HG03064 (cell line): ENCODE data around the gene RPL27.
"Not testable (repeated sequence)": the region's sequence is repeated elsewhere in the genome, so short reads cannot be mapped to it uniquely, and the experiment has no call there.

ENCODE experiments used
- ATAC-seq: cut with Tn5 transposase; IDR thresholded peaks from one replicate; pipeline ENCODE4 v1.9.1; 2021; ENCODE audit warnings: low read depth; ENCODE audit not compliant: unreplicated experiment

RPL27 gene

GRCh38 chr17:42992872-42993271 is 5.3 kb upstream of the RPL27 start:
- no peak for ATAC-seq

- ATAC-seq: not testable (repeated sequence)
Observed at GRCh38 chr17:42993913-42994312, 4.3 kb upstream of the RPL27 start.

- ATAC-seq: no peak
Observed at GRCh38 chr17:42997390-42997983, 732 bp upstream of the RPL27 start.

DNA sequence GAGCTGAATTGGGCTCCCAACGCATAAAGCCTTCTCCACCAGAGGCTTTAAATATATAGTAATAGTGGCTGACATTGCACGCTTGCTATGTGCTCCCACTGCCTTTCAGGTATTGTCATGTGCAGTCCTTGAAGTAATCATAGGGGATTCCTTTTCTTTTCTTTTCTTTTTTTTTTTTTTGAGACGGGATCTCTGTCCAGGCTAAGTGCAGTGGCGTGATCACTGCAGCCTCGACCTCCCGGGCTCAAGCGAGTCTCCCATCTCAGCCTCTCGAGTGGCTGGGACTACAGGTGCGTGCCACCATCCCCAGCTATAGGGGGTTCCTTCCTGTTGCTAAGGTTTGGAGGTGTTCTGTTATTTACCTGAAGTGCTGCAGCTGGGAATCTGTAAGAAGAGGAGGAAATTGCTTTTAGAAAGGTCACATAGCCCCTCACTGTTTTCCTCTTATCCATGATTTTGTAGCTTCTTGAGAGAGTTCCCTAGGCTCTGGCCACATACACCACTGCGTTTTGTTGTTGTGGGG is 845 bp downstream of the RPL27 start:
- no peak for ATAC-seq

- ATAC-seq: not testable (repeated sequence)
Observed at GRCh38 chr17:43000894-43001293, 2.7 kb downstream of the RPL27 start.

- ATAC-seq: no peak
Observed at GRCh38 chr17:43003542-43004172, 5.4 kb downstream of the RPL27 start.

- ATAC-seq: no peak
Observed at GRCh38 chr17:43006639-43007551, 8.7 kb downstream of the RPL27 start, which contains the start of gene IFI35. Gene IFI35, plus strand, starts transcription at chr17:43006784. Its CDS starts 164 bp downstream, at chr17:43006948.

DNA sequence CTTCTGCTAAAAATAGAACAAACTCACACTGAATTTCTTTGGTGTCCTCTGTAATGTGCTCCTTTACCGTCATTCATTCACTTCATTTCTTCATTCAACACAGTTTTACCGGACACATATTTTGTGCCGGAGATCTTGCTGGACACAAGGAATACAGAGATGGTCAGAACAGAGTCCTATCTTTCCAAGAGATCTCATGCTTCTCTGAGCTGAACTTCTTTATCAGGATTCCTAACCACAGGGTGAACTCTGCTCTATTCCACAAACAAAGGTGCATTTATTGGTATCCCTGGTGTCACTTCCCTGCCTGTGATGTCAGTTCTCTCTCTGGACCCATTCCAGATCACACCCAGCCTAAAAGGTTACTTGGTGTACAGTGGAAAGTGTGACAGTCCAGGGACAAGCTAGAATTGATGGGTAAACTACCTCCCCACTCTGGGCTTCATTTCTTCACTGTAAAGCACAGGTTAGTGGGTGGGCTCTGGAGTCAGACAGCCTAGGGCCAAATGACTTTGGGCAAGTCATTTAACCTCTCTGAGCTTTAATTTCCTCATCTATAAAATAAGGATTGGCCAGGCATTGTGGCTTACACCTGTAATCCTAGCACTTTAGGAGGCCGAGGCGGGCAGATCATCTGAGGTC is 12.6 kb downstream of the RPL27 start:
- no peak for ATAC-seq

GRCh38 chr17:43011728-43012472 is 13.7 kb downstream of the RPL27 start:
- ATAC-seq: no peak

GRCh38 chr17:43013296-43013695 is 15.1 kb downstream of the RPL27 start:
- no peak for ATAC-seq

DNA sequence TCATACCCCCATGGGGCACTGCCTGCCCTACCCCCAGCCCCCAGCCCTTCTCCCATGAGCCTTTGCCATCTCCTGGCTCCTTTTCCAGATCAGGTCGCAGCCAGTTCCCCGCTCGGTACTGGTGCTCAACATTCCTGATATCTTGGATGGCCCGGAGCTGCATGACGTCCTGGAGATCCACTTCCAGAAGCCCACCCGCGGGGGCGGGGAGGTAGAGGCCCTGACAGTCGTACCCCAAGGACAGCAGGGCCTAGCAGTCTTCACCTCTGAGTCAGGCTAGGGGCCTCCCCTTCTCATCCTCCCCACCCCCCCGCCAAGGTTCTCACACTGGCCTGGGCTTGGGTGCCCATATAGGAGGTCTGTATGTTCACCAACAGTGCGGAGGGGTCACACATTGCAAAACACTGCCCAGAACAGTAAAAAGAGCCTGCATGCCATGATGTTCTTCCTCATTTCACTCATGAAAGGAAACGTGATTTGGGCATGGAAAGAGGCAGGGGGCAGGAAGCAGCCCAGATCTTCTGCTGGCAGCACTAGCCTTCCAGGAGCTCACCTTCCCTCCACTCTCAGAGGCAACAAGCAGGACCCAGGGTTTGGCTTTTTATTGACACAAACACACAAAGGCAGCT is 15.9 kb downstream of the RPL27 start:
- no peak for ATAC-seq

DNA sequence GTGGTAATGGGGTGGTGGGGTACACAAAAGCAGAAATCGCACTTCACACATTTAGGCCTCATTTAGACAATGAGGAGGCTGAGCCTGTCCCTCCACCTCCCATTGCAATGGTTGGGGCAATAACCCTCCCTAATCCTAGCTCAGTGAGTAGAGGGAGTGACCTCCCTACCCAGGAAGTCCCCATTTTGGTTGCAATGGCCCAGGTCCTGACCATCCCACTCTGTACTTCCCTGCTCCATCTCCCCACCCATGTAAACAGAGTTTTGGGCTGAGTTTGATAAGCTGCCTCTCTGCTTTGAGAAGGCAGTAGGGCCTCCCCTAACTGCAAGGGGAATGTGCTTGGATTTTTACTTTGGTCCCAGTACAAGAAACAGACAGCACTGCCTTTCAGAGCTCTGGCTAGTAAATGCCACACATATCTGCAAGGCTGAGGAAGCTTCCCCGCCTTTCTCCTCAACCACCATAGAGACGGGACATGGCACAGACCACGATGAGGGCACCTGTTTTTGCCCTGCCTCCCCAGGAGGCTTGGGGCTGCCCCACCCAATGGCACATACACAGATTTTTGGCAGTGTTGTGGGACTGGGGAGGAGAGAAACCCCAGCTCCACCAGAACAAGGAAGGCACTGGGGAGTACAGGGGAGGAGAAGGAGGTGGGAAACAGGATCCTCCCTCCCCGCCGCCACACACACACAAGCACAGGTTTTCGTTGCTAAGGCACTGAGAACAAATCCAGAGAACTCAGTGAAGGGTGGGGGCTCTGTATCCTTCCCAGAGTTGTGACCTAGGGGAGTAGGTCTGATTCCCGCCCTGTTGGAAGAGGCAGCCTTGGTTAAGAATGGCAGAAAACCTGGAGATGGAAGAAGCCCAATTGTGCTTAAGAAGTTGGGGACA is 16.7 kb downstream of the RPL27 start:
- ATAC-seq: no peak

DNA sequence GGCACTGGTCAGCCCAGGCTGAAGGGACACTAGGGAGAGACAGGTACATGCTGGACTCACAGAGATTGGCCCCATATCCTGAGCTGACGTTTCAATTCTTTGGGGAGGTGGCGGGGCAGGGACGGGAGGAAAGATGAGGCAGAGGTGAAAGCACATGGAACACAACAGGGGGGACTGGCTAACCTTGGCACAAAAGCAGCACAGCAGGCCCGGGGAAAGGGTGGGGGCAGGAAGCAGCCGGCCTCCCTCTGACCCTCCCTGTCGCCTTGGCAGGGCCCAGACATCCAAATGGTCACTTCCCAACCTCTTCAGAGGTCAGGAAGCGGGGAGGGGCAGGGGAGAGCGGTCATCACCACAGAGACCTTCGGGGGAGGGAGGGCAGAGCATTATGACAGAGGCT is 17.4 kb downstream of the RPL27 start:
- ATAC-seq: no peak

DNA sequence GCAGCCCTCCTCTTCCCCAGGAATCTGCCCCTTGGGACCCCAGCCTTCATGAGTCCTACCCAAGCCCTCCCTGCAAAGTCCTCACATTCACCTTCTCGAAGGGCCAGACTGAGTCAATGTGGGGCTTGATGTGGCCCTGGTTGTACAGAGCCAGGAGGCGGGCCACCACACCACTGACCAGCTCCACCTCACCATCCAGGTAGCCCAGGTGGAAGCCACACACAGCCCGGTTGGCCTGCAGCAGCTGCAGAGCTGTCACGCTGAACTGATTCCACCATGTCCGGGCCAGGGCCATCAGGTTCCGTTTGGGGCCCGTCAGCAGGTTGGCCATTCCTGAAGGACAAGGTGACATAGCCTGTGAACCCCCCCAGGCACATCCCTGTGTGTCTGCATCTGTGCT is 18.0 kb downstream of the RPL27 start:
- ATAC-seq: no peak

DNA sequence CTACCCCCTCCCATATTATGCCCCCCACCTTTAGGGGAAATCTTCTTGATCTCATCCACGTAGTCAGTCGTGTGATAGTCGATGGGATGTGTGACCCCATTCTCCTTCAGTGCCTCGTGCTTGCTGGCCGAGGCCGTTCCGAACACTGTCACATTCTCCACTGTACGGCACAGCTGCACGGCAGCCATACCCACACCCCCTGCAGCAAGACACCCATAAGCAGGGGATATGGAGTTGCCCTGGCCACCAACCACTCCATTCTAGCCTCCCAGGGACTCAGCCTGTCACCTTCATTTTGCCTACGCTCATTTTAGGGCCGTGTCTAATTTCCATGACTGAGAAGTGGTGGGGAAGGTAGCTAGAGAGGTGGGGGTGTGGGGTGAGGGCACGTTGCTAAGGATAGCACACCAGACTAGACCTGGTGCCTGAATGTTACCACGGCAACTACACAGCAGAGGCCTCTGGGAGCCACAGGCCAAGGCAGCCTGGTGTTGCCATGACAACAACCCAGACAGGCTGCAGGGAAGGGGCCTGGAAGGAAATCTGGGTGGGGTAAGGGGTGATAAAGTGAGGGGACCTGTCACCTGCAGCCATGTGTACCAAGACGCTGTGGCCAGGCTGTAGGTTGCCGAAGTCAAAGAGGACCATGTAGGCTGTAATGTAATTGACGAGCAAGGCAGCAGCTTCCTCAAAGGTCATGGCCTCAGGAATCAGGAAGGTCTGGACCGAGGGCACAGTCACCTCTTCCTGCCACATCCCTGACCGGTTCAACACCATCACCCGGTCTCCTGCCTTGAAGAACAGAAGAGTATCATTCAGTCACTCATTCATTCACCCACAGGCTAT is 20.0 kb downstream of the RPL27 start:
- no peak for ATAC-seq

DNA sequence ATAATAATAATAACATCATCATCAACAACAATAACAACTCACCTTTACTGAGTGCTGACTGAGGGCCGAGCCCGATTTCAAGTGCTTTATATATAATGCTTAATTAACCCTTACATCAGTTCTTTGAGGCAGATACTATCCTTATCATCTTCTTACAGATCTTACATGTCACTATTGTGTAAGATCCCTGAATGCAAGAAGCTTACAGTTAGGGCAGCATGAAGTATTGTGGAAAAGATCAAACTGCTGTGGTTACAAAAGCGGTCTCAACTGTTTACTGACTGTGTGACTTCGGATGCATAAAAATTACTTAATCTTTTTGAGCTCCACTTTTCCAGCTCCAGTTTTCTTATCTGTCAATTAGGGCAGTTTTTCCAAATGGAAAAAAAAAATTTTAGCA is 20.7 kb downstream of the RPL27 start:
- ATAC-seq: no peak

DNA sequence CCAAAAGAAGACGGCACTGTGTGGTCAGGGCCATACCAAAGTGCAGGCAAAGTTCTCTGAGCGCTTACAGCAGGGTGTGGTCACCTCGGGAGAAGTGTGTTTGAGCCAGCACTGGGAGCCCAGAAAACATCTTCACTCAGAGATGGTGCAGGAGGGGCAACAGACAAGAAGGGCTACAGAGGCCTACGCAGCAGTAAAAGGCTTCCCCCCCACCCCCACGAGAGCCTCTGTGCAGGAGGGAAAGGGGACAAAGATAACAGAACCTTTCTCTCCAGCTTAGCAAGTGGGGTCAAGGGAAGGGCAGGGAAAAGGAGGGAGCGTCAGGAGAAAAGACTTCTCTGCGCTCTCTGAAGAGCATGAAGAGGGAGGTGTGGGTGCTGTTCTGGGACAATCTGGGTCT is 21.2 kb downstream of the RPL27 start:
- no peak for ATAC-seq
